SIG-M5 treated with dmso at 0.1 percent for 504 hours (cell line): ENCODE measurements around the gene NDUFA12.

Source experiments
- DNase-seq: peaks from one replicate; lab custom pipeline; 2025; ENCODE audit not compliant: unreplicated experiment; lab: John Stamatoyannopoulos, UW

Gene NDUFA12

DNA sequence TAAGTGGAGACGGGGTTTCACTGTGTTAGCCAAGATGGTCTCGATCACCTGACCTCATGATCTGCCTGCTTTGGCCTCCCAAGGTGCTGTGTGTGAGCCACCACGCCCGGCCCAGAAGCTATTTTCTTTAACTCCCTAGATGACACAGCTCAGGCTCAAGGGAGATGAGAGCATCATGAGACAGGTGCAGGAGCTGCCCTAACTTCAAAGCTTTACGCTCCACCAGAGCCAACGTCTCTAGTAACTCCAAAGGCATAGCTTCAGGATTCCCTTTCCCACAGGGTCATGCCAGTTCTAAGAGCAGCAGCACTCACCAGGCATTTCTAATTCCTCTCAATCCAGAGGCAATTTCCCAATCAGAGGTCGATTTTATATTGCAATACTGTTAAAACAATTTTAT is 21.0 kb downstream of the NDUFA12 start:
- DNase-seq: no peak

DNA sequence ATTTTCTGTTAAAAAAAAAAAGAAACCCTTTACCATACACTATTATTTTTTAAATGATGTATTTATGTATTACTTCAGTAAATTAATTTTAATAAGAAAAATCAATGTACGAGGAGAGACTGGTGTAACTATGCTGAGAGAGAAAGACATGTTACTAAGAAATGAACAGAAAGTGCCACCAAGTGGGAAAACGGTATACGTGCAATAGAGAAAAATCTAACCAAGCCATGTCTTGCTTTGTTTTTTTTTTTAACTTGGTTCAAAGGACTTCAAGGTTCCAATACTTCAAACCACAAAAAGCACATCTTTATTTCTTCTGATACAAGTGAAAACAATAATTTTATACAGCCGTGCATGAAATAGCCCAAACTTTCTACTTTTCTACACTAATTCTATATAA is 22.9 kb downstream of the NDUFA12 start:
- DNase-seq: peak; percentile 34

DNA sequence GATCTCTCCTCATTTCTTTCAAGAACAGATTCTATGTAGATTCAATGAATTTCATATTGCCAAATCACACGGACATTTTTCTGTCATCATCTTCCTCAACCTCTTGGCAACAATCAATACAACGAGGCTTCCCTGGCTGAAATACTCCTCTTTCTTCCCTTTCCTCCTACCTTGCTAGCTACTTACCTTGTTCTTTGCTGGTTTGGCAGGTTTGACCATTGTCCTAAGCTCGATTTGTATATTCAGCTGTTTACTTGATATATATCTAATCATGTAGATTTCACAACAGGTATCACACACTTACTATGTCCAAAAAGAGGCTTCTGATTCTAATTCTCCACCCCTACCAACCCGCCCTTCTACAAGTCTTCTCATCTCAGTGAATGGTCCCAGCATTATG is 23.6 kb downstream of the NDUFA12 start:
- no peak for DNase-seq

DNA sequence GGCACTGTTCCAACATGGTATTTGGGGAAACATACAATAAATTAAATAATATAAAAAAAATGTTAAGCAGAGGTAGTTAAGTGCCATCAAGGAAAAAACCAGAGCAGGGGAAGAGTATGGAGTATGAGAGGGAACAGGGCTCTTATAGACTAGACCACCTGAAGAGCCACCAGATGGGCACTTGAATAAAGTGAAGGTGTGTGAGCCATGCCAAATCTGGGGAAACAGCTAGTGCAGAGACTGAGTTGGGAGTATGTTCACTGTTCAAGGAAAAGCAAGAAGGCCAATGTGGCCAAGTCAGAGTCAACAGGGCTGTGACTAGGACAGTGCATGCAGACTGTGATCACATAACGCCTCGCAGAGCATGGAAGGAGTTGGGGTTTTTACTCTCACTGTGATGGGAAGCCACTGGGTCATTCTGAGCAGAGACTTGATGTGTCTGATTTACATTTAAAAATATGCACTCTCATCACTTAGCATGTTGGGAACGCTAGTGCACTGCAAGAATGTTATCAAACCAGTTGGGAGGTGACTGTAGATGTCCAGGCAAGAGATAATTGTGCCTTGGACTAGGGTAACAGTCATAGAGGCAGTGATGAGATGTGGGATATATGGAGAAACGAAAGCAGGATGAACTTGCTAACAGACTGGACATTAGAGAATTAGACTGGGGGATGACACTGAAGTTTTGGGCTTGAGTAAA is 25.6 kb downstream of the NDUFA12 start:
- no peak for DNase-seq

DNA sequence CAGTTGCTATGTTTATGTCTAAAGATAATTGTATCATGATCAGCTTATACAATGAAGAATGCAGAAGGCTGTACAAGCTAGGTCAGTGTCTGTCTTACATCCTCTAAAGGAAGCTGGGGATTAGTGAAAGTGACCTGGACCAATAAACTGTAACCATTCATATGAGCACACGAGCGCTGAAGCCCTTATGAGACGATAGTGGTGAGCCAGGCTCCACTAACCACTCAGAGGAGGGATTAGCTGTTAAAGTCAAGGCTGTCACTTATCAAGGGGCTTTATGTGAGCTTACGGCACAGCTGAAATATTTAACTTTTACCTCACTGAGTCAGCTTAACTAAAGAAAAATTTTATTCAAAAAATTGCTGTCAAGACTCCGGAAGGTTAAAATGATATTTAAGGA is 30.3 kb downstream of the NDUFA12 start:
- DNase-seq: no peak

DNA sequence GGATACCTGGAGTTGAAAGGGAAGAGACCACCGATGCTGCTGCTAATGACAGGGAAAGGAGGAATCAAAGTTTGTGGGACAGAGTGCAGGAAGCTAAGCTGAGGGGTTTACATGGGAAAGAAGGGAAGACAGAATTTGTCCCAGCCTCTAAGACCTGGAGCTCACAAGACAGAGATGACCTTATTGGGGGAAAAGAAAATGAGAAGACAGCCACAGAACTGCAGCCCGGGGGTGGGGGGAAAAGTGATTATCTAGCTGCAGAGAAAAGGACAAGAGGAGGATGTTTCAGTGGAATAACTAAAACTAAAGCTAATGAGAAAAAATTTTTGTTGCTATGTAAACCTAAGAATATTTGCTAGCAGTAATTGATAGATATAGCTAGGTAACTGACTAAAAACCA is 30.7 kb downstream of the NDUFA12 start:
- no peak for DNase-seq

DNA sequence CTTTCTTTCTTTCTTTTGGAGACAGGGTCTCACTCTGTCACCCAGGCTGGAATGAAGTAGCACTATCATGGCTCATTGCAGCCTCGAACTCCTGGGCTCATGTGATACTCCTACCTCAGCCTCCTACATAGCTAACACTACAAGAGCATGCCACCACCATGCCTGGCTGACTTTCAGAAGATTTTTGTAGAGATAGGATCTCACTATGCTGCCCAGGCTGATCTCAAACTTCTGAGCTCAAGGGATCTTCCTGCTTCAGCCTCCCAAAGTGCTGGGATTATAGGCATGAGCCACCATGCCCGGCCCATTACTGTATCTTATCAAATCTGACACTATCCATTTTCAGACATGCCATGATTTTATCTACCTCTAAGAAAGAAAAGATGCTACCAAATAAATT is 31.6 kb downstream of the NDUFA12 start:
- no peak for DNase-seq

DNA sequence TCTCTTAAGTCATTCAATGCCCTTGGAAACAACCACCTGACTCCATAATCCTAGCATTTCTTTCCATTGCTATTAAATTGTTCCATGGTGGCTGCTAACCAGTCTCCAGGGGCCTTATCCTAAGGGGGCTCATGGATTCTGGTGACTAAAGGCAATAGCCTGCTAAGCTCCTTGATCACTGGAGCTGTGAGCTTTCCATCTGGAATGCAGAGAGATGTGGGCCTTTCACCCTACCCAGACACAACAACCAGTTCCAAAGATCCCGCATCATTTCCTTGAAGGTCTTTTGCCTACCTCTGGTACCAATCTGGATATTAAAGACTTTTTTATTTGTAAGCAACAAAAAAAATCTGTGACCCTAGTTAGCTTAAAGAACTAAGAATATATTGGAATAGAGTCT is 32.9 kb downstream of the NDUFA12 start:
- no peak for DNase-seq

DNA sequence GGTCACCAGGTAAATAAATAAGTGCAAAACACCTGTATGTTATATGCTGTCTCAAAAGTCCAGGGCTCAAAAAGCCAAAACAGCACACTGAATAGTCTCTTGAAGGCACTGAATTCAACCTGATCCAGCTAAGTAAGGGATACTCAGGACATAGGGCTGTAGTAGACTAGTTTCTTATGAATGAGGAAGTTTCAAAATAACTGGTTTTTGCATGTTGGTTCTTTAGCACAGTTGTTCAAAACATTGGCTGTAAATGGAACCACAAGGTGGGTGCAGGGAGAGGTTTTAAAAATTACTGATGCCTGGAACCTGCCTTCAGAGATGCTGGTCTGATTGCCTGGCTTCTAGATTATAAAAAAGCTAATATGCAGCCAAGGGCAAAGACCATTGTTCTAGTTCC is 34.1 kb downstream of the NDUFA12 start:
- peak; percentile 22 for DNase-seq

DNA sequence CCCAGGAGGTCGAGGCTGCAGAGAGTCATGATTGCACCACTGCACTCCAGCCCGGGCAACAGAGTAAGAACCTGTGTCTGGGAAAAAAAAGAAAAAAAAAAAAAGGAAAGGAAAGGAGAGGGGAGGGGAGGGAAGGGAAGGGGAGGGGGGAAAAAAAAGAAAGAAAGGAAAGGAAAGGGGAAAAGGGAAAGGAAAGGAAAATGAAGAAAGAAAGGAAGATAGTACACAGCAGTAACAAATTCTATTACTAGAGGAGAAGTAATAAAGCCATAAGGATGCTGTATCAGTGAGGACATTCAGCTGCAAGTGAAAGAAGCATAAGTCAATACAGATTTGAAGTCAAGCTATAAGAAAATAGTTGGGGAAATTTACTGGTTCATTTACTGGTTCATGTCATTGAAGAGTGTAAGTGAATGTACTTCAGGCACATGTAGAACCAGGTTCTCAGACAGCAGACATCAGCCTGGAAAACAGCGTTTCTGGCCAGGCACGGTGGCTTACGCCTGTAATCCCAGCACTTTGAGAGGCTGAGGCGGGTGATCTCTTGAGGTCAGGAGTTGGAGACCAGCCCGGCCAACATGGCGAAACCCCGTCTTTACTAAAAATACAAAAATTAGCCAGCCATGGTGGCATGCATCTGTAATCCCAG is 37.4 kb downstream of the NDUFA12 start:
- DNase-seq: no peak

DNA sequence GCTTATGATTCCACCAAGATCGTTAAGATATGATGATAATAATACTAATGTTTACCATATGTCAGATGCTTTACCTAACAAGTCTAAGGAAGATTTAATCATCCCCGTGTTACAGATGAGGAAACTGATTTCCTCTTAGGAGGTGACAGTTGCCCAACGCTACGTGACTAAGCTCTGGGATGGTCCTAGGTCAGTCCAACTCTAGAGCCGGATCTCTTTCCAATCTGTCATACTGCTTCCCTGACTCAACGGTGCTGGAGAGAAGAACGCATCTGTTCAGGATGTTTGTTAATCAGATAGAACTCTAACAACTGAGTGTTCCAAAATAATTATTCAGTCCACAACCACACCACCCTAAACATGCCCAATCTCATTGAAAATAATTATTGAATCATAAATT is 39.8 kb downstream of the NDUFA12 start:
- DNase-seq: no peak

DNA sequence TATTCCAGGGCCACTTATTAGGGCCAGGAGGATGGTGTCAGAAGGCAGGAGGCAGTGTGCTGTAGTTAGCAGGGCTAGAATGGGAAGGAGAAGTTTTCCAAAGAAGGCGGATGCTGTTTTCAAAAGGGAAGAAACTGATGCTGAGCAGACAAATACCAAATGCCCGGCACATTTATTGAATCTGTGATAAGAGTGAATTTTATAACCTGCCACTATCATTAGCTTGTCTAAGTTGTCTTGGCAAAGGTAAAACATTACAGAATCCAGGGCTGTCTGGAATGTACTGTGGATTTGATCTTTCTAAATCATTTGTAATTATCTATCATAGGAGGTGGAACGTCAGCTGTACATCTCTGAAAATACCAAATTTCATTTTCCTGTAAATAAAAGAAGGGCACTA is 40.8 kb downstream of the NDUFA12 start:
- no peak for DNase-seq

DNA sequence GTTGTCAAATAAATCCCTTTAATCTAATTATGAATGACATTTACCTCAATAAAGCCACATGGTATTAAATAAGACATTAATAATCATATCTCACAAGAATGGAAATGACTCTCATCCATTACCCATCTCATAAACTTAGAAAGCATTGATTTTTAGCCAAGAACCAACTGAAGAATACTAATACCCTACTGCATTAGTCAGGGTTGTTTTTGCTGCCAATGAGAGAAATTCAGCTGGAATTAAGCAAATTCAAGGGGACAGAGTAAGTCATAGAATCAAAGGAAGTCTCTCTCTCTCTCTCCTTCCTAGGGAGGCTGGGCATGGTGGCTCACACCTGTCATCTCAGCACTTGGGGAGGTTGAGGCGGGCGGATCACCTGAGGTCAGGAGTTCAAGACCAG is 41.6 kb downstream of the NDUFA12 start:
- no peak for DNase-seq

DNA sequence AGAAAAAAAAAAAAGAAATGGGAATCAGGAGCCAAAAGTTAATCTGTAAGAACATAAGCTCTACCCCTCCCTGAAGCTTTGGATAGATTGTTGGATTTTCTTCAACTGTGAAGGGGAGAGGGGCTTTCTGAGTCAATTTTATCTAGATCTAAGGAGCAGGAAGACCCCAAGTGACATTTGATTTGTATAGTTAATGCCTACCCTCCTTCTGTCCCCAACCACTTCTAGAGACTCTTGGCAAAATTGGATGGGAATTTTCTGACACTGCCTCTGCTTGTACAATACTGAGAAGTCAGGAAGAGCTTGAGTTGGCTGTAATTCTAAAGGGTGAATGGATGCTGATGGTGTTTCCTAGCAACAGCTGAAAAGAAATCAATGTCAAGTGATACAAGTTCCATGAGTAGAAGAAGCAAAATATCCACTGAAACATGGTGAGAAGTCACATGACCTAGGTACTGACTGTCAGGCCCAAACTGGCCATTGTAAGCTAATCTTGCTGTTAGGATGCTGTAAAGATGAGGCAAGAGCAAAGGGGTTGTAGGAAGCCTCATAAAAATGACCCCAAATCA is 42.2 kb downstream of the NDUFA12 start:
- DNase-seq: no peak

DNA sequence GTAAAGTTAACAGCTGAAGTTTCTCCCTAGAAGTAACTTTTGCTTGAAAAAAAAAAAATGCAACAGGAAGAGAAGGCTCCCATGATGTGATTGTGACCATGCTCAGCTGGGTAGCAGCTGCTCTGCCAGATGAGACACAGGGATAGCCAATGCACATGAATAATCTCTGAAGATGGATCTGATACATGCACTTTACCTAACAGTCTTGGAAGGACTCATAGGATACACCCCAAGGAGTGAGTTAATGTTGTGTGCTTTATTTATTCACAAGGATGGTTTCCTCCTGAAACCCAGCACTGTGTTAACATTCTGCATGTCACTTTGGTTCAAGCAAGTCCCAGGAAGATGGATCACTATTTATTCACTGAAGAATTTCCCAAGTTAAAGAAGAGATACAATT is 46.5 kb downstream of the NDUFA12 start:
- DNase-seq: no peak

DNA sequence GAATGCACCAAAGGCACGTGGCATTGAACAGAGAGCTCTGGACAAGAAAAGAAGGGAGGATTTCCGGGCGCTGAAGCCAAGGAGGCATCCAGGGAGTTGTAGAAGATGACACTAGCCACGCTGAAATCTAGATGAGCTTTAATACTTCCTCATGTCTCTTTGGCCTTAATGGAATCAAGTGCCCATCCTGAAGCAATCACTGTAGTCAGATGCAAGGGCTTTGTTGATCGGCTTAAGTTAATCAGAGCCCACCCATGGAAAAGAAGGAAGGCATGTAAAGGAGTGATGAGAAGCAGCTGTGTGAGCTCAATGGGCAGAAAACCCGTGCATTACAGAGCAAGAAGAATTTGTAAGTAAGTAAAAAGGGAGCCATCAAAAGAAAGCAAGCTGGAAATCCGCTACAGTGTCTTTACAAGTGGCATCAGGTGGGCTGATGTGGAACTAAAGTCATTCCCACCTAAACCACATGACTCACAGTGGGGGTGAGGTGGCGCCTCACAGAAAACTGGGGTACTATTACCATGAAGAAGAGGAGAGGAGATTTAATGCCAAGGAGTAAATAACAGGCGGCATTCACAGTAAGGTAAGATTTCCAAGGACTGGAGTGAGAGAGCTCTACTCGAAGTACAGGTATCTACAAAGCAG is 48.4 kb downstream of the NDUFA12 start:
- no peak for DNase-seq

DNA sequence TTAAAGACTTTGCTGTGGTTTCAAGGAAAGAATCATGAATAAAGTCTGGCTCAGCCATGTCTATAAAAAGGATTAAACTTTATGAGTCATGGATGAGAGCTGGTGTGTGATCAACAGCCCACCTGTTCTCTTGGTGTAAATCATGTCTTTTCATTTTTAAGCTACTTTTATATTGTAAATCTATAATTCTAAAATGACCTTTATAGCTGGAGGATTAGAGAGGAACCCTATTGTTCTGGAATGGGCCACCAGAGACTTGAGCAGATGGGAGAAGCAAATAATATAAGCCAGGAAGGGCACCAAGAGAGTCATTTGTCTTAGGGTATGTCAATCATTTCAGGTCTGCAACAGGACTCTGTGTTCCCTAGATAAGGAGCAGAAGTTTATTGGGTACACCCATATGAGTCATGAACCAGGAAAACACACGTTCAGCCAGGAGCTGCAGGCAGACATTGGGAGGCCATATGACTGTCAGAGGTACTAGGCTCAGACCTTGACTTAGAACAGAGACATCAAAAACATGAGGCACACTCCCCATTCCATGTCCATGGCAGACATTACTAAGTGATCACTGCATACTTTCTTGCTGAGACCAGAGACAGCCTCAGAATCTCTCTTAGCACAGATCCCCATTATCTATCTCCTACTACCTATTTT is 49.3 kb downstream of the NDUFA12 start:
- peak; percentile 28 for DNase-seq

DNA sequence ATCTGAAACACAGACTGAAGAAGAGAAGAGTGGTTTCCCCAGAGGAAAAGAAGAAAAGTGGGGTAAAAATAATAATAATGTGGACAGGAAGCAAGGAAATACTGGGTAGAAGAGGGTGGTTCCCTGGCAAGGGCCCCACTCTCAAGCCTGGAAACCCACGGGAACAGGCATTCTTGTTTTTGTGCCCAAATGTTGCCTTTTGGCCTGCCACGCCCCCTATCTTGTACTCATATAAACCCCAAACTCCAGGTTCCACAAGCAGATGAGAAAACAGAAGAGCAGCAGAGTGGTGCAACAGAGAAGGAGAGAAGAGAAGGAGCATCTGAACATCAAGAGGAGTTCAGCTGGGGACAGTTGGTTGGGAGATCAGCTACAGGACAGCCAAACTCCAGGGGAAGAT is 51.2 kb downstream of the NDUFA12 start:
- no peak for DNase-seq

DNA sequence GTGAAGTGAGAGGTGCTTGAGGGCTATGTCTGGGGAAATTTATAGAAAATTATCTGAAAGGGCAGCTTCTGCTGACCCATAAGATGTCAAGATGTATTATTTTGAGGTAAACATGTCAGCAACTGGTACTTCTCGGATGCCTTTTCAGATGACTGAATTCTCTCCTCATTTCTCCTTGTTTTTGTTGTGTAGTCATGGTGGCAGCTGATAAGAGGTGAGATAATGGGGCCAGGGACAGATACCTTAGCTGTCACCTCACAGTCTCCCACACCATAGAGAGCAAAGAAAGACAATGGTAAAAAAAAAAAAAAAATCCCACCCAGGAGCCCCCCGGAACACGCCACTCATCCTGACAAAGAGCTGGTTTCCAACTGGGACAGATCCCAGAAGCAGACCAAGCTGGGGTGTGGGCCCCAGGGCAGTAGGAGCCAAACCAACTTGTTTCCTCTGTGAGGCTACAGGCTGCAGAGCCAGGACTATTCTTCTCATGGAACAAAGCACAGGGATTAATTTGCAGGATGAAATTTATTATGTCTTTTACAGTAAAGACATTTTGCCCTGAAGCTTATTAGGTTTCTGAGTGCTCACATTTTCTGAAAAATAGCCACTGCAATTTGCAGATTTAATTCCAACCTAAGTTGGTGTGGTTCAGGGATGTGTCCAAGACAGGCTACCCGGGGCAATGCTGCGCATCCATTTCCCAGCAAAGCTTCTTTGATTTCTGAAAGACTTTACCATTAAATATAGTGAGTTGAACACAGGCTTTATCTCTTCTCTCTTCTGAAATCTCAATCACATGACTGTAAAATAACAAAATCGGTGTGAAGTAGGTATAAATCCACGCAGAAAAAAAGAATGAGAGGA is 52.2 kb downstream of the NDUFA12 start:
- DNase-seq: no peak

DNA sequence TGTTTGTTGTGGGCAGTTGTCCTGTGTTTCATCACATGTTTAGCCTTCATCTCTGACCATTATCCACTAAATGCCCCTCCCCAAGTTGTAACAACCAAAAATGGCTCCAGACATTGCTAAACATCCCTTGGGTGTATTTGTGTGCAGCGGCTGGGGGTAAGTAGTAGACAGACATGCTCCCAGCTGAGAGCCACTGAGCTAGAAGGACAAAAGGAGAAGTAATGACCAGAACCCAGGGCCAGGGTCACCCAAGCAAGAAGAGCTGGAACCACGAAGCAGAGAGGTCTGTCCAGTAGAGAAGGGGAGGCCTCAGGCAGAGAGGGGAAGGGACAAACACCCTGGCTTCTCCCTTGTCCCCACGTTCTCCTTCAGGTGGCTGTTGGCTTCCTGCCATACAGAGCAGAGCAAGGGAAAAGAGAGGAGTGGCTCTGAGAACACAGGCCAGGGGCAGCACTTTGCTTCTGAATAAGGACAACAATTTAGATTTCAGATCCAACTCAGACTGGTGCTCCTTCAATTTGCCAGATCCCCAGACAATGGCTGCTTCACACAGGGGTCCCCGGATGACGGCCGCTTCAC is 55.2 kb downstream of the NDUFA12 start:
- peak; percentile 12 for DNase-seq
